Measurements from ENCODE around the gene ULBP2. TPM values are rescaled to one million over a fixed set of nuclear protein-coding genes. Genes with fewer than 3 reads are reported as not detected.
"Not testable (repeated sequence)": the region's sequence is repeated elsewhere in the genome, so short reads cannot be mapped to it uniquely, and the experiment has no call there.

Gene ULBP2
- total RNA-seq, 1 experiment from 2014 or later: 4.9 TPM

DNA sequence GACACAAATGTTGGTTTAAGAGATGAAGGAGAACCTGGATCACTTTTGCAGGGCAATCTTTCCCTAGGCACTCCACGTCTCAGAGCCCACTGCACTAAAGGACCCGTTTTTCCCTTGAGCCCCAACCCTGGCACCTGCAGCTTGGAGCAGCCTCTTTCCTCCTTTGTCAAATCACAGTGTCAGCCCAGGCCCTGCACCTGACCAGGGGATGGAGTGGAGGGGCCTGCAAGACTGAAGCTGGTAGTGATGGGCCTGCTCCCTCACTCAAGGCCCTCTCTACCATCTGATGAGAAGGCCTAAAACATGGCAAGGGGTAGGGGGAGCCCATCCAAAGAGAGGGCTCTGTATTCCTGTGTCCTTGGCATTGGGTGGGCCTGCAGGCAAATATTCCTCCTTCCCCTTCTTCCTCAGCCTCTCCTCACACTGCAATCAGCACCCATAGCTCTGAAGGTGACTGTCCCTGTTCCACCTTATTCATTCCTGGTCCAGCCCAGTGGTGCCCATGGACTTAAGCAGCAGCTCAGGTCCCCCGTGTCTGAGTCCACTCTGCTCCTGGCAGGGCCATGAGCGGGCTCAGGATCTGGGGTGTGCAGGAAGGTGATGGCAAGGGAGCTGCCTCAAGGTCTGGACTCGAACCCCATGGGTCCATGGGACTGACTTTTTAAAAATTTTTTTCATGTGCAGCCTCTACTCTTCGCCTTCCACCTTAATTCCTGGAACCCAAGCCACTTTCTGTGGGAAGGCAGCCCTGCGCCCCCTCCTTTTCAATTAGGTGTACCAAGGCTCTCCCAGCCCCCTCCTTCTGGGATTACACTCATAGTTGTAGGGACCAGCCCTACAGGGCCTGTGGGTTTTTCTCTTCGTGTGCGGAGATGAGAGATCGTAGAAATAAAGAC lies 25.6 kb upstream of the ULBP2 start:
- no peak for DNase-seq
- H3K27me3 ChIP-seq (replicated peaks; ENCODE audit: control insufficient read depth, insufficient read depth, low read length): peaks cover 1% of the 10 kb centered on the region; the same call in 1 of the 2 replicates

DNA sequence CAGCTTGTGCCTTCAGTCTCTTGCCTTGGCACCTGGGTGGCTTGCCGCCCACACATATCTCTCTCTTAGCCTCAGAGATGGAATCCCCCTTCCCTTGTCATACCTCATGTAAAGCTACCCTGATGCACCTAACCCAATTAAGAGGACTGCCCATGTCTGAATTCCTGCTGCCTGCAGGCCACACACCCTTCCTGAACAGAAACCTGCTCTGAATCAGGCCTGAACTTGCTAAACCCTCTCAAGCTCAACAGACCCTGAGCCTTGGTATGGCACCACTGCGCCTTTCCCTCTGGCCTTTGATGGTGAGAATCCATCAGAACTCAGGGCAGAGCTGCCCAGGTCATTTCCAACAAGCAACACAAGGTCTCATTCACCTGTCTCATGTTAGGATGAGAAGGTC lies 24.1 kb upstream of the ULBP2 start:
- no peaks in the 10 kb centered on the region for H3K36me3 ChIP-seq (ENCODE audit: control insufficient read depth, insufficient read depth, low read length)
- Mint-ChIP-seq H3K4me1 (ENCODE audit: low read depth, unreplicated experiment) (peaks cover 7% of the 10 kb centered on the region), H3K27ac (ENCODE audit: unreplicated experiment) (no peak overlapping the region), H3K4me3 (ENCODE audit: unreplicated experiment) (no peak overlapping the region), H3K9me3 (ENCODE audit: unreplicated experiment) (no peaks in the 10 kb centered on the region), H3K27me3 (ENCODE audit: insufficient read depth, unreplicated experiment) (peaks cover 33% of the 10 kb centered on the region), H3K36me3 (ENCODE audit: insufficient read depth, unreplicated experiment) (no peaks in the 10 kb centered on the region)
- intact Hi-C loops (cut with micrococcal nuclease; ENCODE audit: unreplicated experiment): no loop called here
- DNase-seq: no peak
- TF ChIP-seq, protein P1, sequence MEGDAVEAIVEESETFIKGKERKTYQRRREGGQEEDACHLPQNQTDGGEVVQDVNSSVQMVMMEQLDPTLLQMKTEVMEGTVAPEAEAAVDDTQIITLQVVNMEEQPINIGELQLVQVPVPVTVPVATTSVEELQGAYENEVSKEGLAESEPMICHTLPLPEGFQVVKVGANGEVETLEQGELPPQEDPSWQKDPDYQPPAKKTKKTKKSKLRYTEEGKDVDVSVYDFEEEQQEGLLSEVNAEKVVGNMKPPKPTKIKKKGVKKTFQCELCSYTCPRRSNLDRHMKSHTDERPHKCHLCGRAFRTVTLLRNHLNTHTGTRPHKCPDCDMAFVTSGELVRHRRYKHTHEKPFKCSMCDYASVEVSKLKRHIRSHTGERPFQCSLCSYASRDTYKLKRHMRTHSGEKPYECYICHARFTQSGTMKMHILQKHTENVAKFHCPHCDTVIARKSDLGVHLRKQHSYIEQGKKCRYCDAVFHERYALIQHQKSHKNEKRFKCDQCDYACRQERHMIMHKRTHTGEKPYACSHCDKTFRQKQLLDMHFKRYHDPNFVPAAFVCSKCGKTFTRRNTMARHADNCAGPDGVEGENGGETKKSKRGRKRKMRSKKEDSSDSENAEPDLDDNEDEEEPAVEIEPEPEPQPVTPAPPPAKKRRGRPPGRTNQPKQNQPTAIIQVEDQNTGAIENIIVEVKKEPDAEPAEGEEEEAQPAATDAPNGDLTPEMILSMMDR (IDR thresholded peaks at IDR 0.05; ENCODE audit: insufficient read depth in 1 of 2, low read depth in 1 of 2, low read length in 1 of 2, severe bottlenecking in 1 of 2, unreplicated experiment in 1 of 2): no peak
- H3K4me1 ChIP-seq: no peaks in the 10 kb centered on the region
- no TSS peak for BruUV-seq (replicated peaks)
- POLR2A ChIA-PET: no interaction called here
- H3K9me3 ChIP-seq: no peaks in the 10 kb centered on the region
- H3K4me3 ChIP-seq (ENCODE audit: low read depth, low read length): no peak overlapping the region
- H3K27me3 ChIP-seq (replicated peaks; ENCODE audit: control insufficient read depth, insufficient read depth, low read length): peaks cover 1% of the 10 kb centered on the region; the same call in 1 of the 2 replicates
- CTCF ChIA-PET: no interaction called here

More for the DNA sequence above, 25.6 kb upstream of the ULBP2 start:
- Mint-ChIP-seq H3K4me3 (ENCODE audit: unreplicated experiment) (no peak overlapping the region), H3K9me3 (ENCODE audit: unreplicated experiment) (no peaks in the 10 kb centered on the region), H3K4me1 (ENCODE audit: low read depth, unreplicated experiment) (no peaks in the 10 kb centered on the region), H3K27me3 (ENCODE audit: insufficient read depth, unreplicated experiment) (peaks cover 30% of the 10 kb centered on the region), H3K36me3 (ENCODE audit: insufficient read depth, unreplicated experiment) (no peaks in the 10 kb centered on the region), H3K27ac (ENCODE audit: unreplicated experiment) (no peak overlapping the region)
- TF ChIP-seq, protein P1 (IDR thresholded peaks at IDR 0.05; ENCODE audit: insufficient read depth in 1 of 2, low read depth in 1 of 2, low read length in 1 of 2, severe bottlenecking in 1 of 2, unreplicated experiment in 1 of 2): no peak
- POLR2A ChIA-PET: no interaction called here
- BruUV-seq (replicated peaks): no TSS peak
- Histone ChIP-seq H3K4me3 (ENCODE audit: low read depth, low read length) (no peak overlapping the region), H3K4me1 (no peaks in the 10 kb centered on the region), H3K36me3 (ENCODE audit: control insufficient read depth, insufficient read depth, low read length) (no peaks in the 10 kb centered on the region), H3K9me3 (no peaks in the 10 kb centered on the region)
- intact Hi-C loops (cut with micrococcal nuclease; ENCODE audit: unreplicated experiment): no loop called here
- CTCF ChIA-PET: no interaction called here

GRCh38 chr6:149918151-149918905 lies 23.5 kb upstream of the ULBP2 start:
- Mint-ChIP-seq H3K36me3 (ENCODE audit: insufficient read depth, unreplicated experiment) (no peaks in the 10 kb centered on the region), H3K9me3 (ENCODE audit: unreplicated experiment) (no peaks in the 10 kb centered on the region), H3K27ac (ENCODE audit: unreplicated experiment) (no peak overlapping the region), H3K4me1 (ENCODE audit: low read depth, unreplicated experiment) (peaks cover 7% of the 10 kb centered on the region), H3K27me3 (ENCODE audit: insufficient read depth, unreplicated experiment) (peaks cover 30% of the 10 kb centered on the region), H3K4me3 (ENCODE audit: unreplicated experiment) (no peak overlapping the region)
- TF ChIP-seq, protein P1 (IDR thresholded peaks at IDR 0.05; ENCODE audit: insufficient read depth in 1 of 2, low read depth in 1 of 2, low read length in 1 of 2, severe bottlenecking in 1 of 2, unreplicated experiment in 1 of 2): no peak
- H3K4me1 ChIP-seq: no peaks in the 10 kb centered on the region
- ChIA-PET POLR2A (no interaction called here), CTCF (no interaction called here)
- no peak overlapping the region for H3K4me3 ChIP-seq (ENCODE audit: low read depth, low read length)
- no peaks in the 10 kb centered on the region for H3K9me3 ChIP-seq
- peak in 1 of 2 experiments; percentile 19 for DNase-seq
- H3K36me3 ChIP-seq (ENCODE audit: control insufficient read depth, insufficient read depth, low read length): no peaks in the 10 kb centered on the region
- peaks cover 1% of the 10 kb centered on the region; the same call in 1 of the 2 replicates for H3K27me3 ChIP-seq (replicated peaks; ENCODE audit: control insufficient read depth, insufficient read depth, low read length)
- no TSS peak for BruUV-seq (replicated peaks)
- intact Hi-C loops (cut with micrococcal nuclease; ENCODE audit: unreplicated experiment): no loop called here

GRCh38 chr6:149919126-149919833 lies 22.5 kb upstream of the ULBP2 start:
- POLR2A ChIA-PET; intact Hi-C loops (cut with micrococcal nuclease; ENCODE audit: unreplicated experiment): not testable (repeated sequence)

More at GRCh38 chr6:149919126-149919833, 22.5 kb upstream of the ULBP2 start:
- peaks cover 26% of the 10 kb centered on the region for H3K27me3 Mint-ChIP-seq (ENCODE audit: insufficient read depth, unreplicated experiment)
- H3K4me3 Mint-ChIP-seq (ENCODE audit: unreplicated experiment); H3K27ac Mint-ChIP-seq (ENCODE audit: unreplicated experiment); H3K27me3 ChIP-seq (replicated peaks; ENCODE audit: control insufficient read depth, insufficient read depth, low read length); H3K4me1 Mint-ChIP-seq (ENCODE audit: low read depth, unreplicated experiment); H3K36me3 ChIP-seq (ENCODE audit: control insufficient read depth, insufficient read depth, low read length); BruUV-seq (replicated peaks); H3K36me3 Mint-ChIP-seq (ENCODE audit: insufficient read depth, unreplicated experiment); H3K4me3 ChIP-seq (ENCODE audit: low read depth, low read length); H3K9me3 Mint-ChIP-seq (ENCODE audit: unreplicated experiment); H3K4me1 ChIP-seq; CTCF ChIA-PET; H3K9me3 ChIP-seq: not testable (repeated sequence)
- peak in 1 of 2 experiments; percentile 7 for DNase-seq

All from Caco-2 (cell line).